A549 (cell line): Measurements from ENCODE around the gene ODAD4. TPM values are rescaled to one million over a fixed set of nuclear protein-coding genes. Genes with fewer than 3 reads are reported as not detected.

ENCODE experiments used
- BCL3 ChIP-seq: fragments of >200 bp; sonication (Bioruptor Twin); formaldehyde crosslinking; IDR thresholded peaks from 3 replicates; pipeline ENCODE4 v1.6.1; 2016
- BHLHE40 ChIP-seq: IDR thresholded peaks from 2 replicates; pipeline ENCODE4 v1.6.1; 2012; ENCODE audit warnings: low read depth, low read length, inconsistent platforms
- CHD4 ChIP-seq: fragments of 200-600 bp; sonication (generic); IDR thresholded peaks from 2 replicates; pipeline ENCODE4 v1.6.1; 2016; ENCODE audit warnings: antibody characterized with exemption, mild to moderate bottlenecking, borderline replicate concordance
- CTCF ChIP-seq: fragments of >200 bp; sonication (Bioruptor Twin); formaldehyde crosslinking; IDR thresholded peaks from 3 replicates; pipeline ENCODE4 v1.5.1; 2016
- E2F6 ChIP-seq: IDR thresholded peaks from 2 replicates; pipeline ENCODE4 v1.6.1; 2012; ENCODE audit warnings: low read depth, borderline replicate concordance
- EHF ChIP-seq: fragments of 250-450 bp; sonication (Bioruptor Pico); IDR thresholded peaks from 2 replicates; pipeline ENCODE4 v1.5.0; 2020; ENCODE audit warnings: mild to moderate bottlenecking
- ELK1 ChIP-seq: fragments of 150-350 bp; IDR thresholded peaks from 2 replicates; pipeline ENCODE4 v1.6.1; 2014; ENCODE audit warnings: low read depth, mild to moderate bottlenecking, low read length
- EP300 ChIP-seq, 2 experiments: fragments of >200 bp; sonication (Bioruptor Twin); formaldehyde crosslinking; IDR thresholded peaks; 2 replicates in 1 of 2; 3 replicates in 1 of 2; pipeline ENCODE4 v1.6.1; 2016 to 2017
- FOSB ChIP-seq: fragments of 250-450 bp; sonication (Bioruptor Pico); IDR thresholded peaks from 2 replicates; pipeline ENCODE4 v1.5.0; 2020; ENCODE audit warnings: mild to moderate bottlenecking, moderate library complexity
- FOSL2 ChIP-seq, 2 experiments: fragments of 450-650 bp in 1 of 2; fragments of >200 bp in 1 of 2; sonication (Bioruptor Twin) in 1 of 2; formaldehyde crosslinking; IDR thresholded peaks; 2 replicates each; pipeline versions ENCODE4 v1.5.0 to v1.6.1; 2016 to 2020; ENCODE audit warnings: mild to moderate bottlenecking in 1 of 2, moderate library complexity in 1 of 2
- FOXS1 ChIP-seq: fragments of 250-450 bp; sonication (Bioruptor Pico); IDR thresholded peaks from 2 replicates; pipeline ENCODE4 v1.5.0; 2020; ENCODE audit warnings: mild to moderate bottlenecking, moderate library complexity
- GATA3 ChIP-seq: IDR thresholded peaks from 2 replicates; pipeline ENCODE4 v1.6.1; 2012; ENCODE audit warnings: borderline replicate concordance
- HDAC2 ChIP-seq: fragments of 200-600 bp; sonication (generic); IDR thresholded peaks from 2 replicates; pipeline ENCODE4 v1.6.1; 2016
- HES2 ChIP-seq: fragments of >200 bp; sonication (Bioruptor Twin); formaldehyde crosslinking; IDR thresholded peaks from 2 replicates; pipeline ENCODE4 v1.6.1; 2016
- HOXA7 ChIP-seq: fragments of 250-450 bp; sonication (Bioruptor Pico); IDR thresholded peaks from 2 replicates; pipeline ENCODE4 v1.5.0; 2020; ENCODE audit warnings: mild to moderate bottlenecking, moderate library complexity
- HOXB13 ChIP-seq: fragments of 250-450 bp; sonication (Bioruptor Pico); IDR thresholded peaks from 2 replicates; pipeline ENCODE4 v1.5.0; 2020; ENCODE audit warnings: low read depth, mild to moderate bottlenecking, moderate library complexity
- HOXB5 ChIP-seq: fragments of 250-450 bp; sonication (Bioruptor Pico); IDR thresholded peaks from 2 replicates; pipeline ENCODE4 v1.5.0; 2020; ENCODE audit warnings: mild to moderate bottlenecking, moderate library complexity
- JUN ChIP-seq, 2 experiments: fragments of >200 bp; sonication (Bioruptor Twin); formaldehyde crosslinking; IDR thresholded peaks; 2 replicates in 1 of 2; 3 replicates in 1 of 2; pipeline ENCODE4 v1.6.1; 2016 to 2017
- JUNB ChIP-seq: fragments of >200 bp; sonication (Bioruptor Twin); formaldehyde crosslinking; IDR thresholded peaks from 2 replicates; pipeline ENCODE4 v1.6.1; 2016
- KDM1A ChIP-seq: fragments of 200-600 bp; sonication (generic); IDR thresholded peaks from 2 replicates; pipeline ENCODE4 v1.6.1; 2016; ENCODE audit warnings: low read depth, mild to moderate bottlenecking
- MAX ChIP-seq: IDR thresholded peaks from 2 replicates; pipeline ENCODE4 v1.6.1; 2012
- MAZ ChIP-seq: fragments of 150-350 bp; IDR thresholded peaks from 2 replicates; pipeline ENCODE4 v1.6.1; 2014; ENCODE audit warnings: antibody characterized with exemption, low read depth, low read length, borderline replicate concordance
- NFE2L2 ChIP-seq: fragments of 150-350 bp; conservative IDR thresholded peaks from 2 replicates; pipeline ENCODE4 v1.6.1; 2014; ENCODE audit warnings: low read length
- NPAS2 ChIP-seq: fragments of 250-450 bp; sonication (Bioruptor Pico); IDR thresholded peaks from 2 replicates; pipeline ENCODE4 v1.8.0; 2022; ENCODE audit warnings: mild to moderate bottlenecking, moderate library complexity, borderline replicate concordance
- PBX3 ChIP-seq: IDR thresholded peaks from 2 replicates; pipeline ENCODE4 v1.6.1; 2012
- PHF8 ChIP-seq: fragments of 200-600 bp; sonication (generic); IDR thresholded peaks from 2 replicates; pipeline ENCODE4 v1.6.1; 2016; ENCODE audit warnings: low read depth, mild to moderate bottlenecking, antibody characterized with exemption, moderate library complexity, borderline replicate concordance
- POLR2A ChIP-seq: IDR thresholded peaks from 2 replicates; pipeline ENCODE4 v1.6.1; 2012; ENCODE audit warnings: mild to moderate bottlenecking, low read length
- RARB ChIP-seq: fragments of 250-450 bp; sonication (Bioruptor Pico); IDR thresholded peaks from 2 replicates; pipeline ENCODE4 v1.8.0; 2021; ENCODE audit warnings: mild to moderate bottlenecking, moderate library complexity
- RCOR1 ChIP-seq: fragments of 150-350 bp; IDR thresholded peaks from 2 replicates; pipeline ENCODE4 v1.6.1; 2014; ENCODE audit warnings: antibody characterized with exemption, low read length, low read depth
- RFX5 ChIP-seq: fragments of 450-650 bp; IDR thresholded peaks from 2 replicates; pipeline ENCODE4 v1.7.1; 2014; ENCODE audit warnings: antibody characterized with exemption, mild to moderate bottlenecking, moderate library complexity
- TFCP2L1 ChIP-seq: fragments of 250-450 bp; sonication (Bioruptor Pico); IDR thresholded peaks from 2 replicates; pipeline ENCODE4 v1.5.0; 2021; ENCODE audit warnings: mild to moderate bottlenecking
- TP53 ChIP-seq: fragments of 250-450 bp; sonication (Bioruptor Pico); IDR thresholded peaks from 2 replicates; pipeline ENCODE4 v1.5.0; 2021; ENCODE audit warnings: mild to moderate bottlenecking, moderate library complexity
- USF2 ChIP-seq: fragments of 450-650 bp; IDR thresholded peaks from 2 replicates; pipeline ENCODE4 v1.6.1; 2014; ENCODE audit warnings: antibody characterized with exemption
- ZC3H11A ChIP-seq: fragments of 450-650 bp; IDR thresholded peaks from 2 replicates; pipeline ENCODE4 v1.6.1; 2014; ENCODE audit warnings: antibody characterized with exemption, mild to moderate bottlenecking
- ZNF302 ChIP-seq: fragments of 250-450 bp; sonication (Bioruptor Pico); IDR thresholded peaks from 2 replicates; pipeline ENCODE4 v1.9.0; 2021; ENCODE audit warnings: inconsistent platforms, mild to moderate bottlenecking, moderate library complexity
- polyA plus RNA-seq, 4 experiments: library from polyadenylated mRNA; depleted of rRNA in 3 of 4; stranded (reverse); fragments of >200 nt; fragmentation: RNase III in 1 of 4; extraction: RNeasy Plus Mini Kit Qiagen cat#74134 plus additional on column Dnase treatment in 1 of 4; gene quantifications; 2 replicates in 3 of 4; 3 replicates in 1 of 4; pipeline ENCODE4 v1.2.3, GENCODE V29; 2011 to 2017

Gene ODAD4
- polyA plus RNA-seq, 2 of the 4 experiments (the other 2 are of a cell fraction): 2.0 to 2.3 TPM

GRCh38 chr17:41910701-41911391 lies 19.6 kb upstream of the ODAD4 start (continued):
- TF ChIP-seq CTCF (peak; percentile 13; the same call in 1 of the 3 replicates), JUN (IDR thresholded peaks at IDR 0.05) (peak; percentile 70 to 92; a peak in 4 of 5 replicates), RARB (peak; percentile 61; the same call in 1 of the 2 replicates), FOXS1 (peak; percentile 82), PBX3 (no peak), CHD4 (no peak), HOXB5 (peak; percentile 86; the same call in 1 of the 2 replicates), FOSL2 (IDR thresholded peaks at IDR 0.05) (peak; percentile 74), FOSL2 (CRISPR knock-in tag; IDR thresholded peaks at IDR 0.05) (peak; percentile 96), PHF8 (no peak), E2F6 (peak; percentile 98), RCOR1 (no peak), FOSB (CRISPR knock-in tag) (0 out of 2 replicates have a peak, but pooled peaks have one; percentile 52), ELK1 (no peak), EP300 (IDR thresholded peaks at IDR 0.05) (peak; percentile 37 to 63; a peak in 2 of 5 replicates), RFX5 (no peak), NFE2L2 (0 out of 2 replicates have a peak, but pooled peaks have one; percentile 24), GATA3 (peak; percentile 69; the same call in 1 of the 2 replicates), MAZ (no peak), NPAS2 (CRISPR knock-in tag) (no peak), TFCP2L1 (CRISPR knock-in tag) (peak; percentile 60; the same call in 1 of the 2 replicates), POLR2A (no peak), ZNF302 (CRISPR knock-in tag) (peak; percentile 91), HDAC2 (no peak), HOXA7 (CRISPR knock-in tag) (no peak), HOXB13 (CRISPR knock-in tag) (peak; percentile 88), JUNB (peak; percentile 73), ZC3H11A (no peak), USF2 (no peak), KDM1A (no peak), BCL3 (no peak), MAX (peak; percentile 97), TP53 (CRISPR knock-in tag) (0 out of 2 replicates have a peak, but pooled peaks have one; percentile 52), HES2 (no peak), EHF (CRISPR knock-in tag) (peak; percentile 93), BHLHE40 (no peak)
- TF ChIP-seq, all 56 proteins: peak for 22
